K562 (cell line): ENCODE results near the gene ASPA. TPM values are rescaled to one million over a fixed set of nuclear protein-coding genes. Genes with fewer than 3 reads are reported as not detected.

Source experiments
- ATAC-seq: fragments of 200-7000 bp; cut with Tn5 transposase; 3 replicates; pipeline ENCODE4 v1.9.1; 2020; ENCODE audit warnings: moderate library complexity
- Bru-seq: library from RNA; stranded (reverse); fragments of 400-500 nt; gene quantifications from one replicate; lab custom pipeline; 2021; lab: Mats Ljungman, UMichigan
- BruChase-seq, 2 experiments: library from RNA; stranded (reverse); fragments of 400-500 nt; gene quantifications; one replicate each; lab custom pipeline; 2021; lab: Mats Ljungman, UMichigan
- BruUV-seq: library from RNA; stranded (reverse); fragments of 400-500 nt; replicated peaks from 2 replicates; lab custom pipeline; 2021; lab: Mats Ljungman, UMichigan
- CTCF ChIA-PET: fragments of 300-600 bp; formaldehyde crosslinking; extraction: SDS; loops from one replicate; lab custom pipeline; 2021; ENCODE audit warnings: low intra/inter-chr PET ratio; lab: Yijun Ruan, JAX
- POLR2A ChIA-PET: fragments of 300-600, 350-650 bp; sonication (Branson Sonifier 250); formaldehyde crosslinking; extraction: SDS; loops from one replicate; lab custom pipeline; 2021; ENCODE audit warnings: antibody characterized with exemption, inconsistent platforms; lab: Yijun Ruan, JAX
- DNase-seq, 4 experiments: peaks; one replicate each; pipeline versions ENCODE4 v3.0.0 to v3.0.0-alpha.2; 2011 to 2018; ENCODE audit warnings: low spot score in 3 of 4, mixed read lengths in 3 of 4; ENCODE audit errors: extremely low read depth in 1 of 4
- FAIRE-seq: peaks from 2 replicates; lab custom pipeline; 2011; peaks lifted over from hg19 to GRCh38; lab: Jason Lieb, UNC
- H2AFZ ChIP-seq: 2 replicates; pipeline ENCODE4 v1.6.0; 2011; ENCODE audit warnings: low read depth, low read length, control low read depth, inconsistent platforms
- H3K27ac ChIP-seq: fragments of 200-600 bp; 3 replicates; pipeline ENCODE4 v1.8.0; 2011; ENCODE audit warnings: low read depth, mild to moderate bottlenecking, control low read depth, inconsistent platforms, low read length, moderate library complexity, mixed read lengths; ENCODE audit errors: extremely low read depth
- H3K27me3 ChIP-seq, 2 experiments: fragments of 300-600 bp in 1 of 2; 2 replicates in 1 of 2; 3 replicates in 1 of 2; pipeline versions ENCODE4 v1.6.0 to v1.8.0; 2011; ENCODE audit warnings: inconsistent platforms in 2 of 2, low read length in 2 of 2, mild to moderate bottlenecking in 1 of 2, mixed read lengths in 1 of 2, moderate library complexity in 1 of 2; ENCODE audit not compliant: control insufficient read depth in 2 of 2, insufficient read depth in 2 of 2
- H3K36me3 ChIP-seq: fragments of 300-600 bp; 3 replicates; pipeline ENCODE4 v1.8.0; 2011; ENCODE audit warnings: mild to moderate bottlenecking, low read length, inconsistent platforms; ENCODE audit not compliant: control insufficient read depth, insufficient read depth
- H3K4me1 ChIP-seq, 2 experiments: fragments of 200-600 bp in 1 of 2; replicated peaks in 1 of 2; 2 replicates in 1 of 2; 3 replicates in 1 of 2; pipeline versions ENCODE4 v1.5.1 to v1.8.0; 2011; ENCODE audit warnings: inconsistent platforms in 2 of 2, low read length in 2 of 2, mild to moderate bottlenecking in 1 of 2, mixed read lengths in 1 of 2, moderate library complexity in 1 of 2; ENCODE audit not compliant: control insufficient read depth in 2 of 2, insufficient read depth in 2 of 2
- H3K4me2 ChIP-seq: 2 replicates; pipeline ENCODE4 v1.6.1; 2011; ENCODE audit warnings: low read length, control low read depth, inconsistent platforms, mixed read lengths; ENCODE audit not compliant: insufficient read depth
- H3K4me3 ChIP-seq: fragments of 200-600 bp; sonication (generic), shearing (Covaris generic); 2 replicates; pipeline ENCODE4 v1.5.1; 2016; ENCODE audit warnings: control low read depth, inconsistent platforms
- H3K79me2 ChIP-seq: fragments of 200-600 bp; 3 replicates; pipeline ENCODE4 v1.8.0; 2011; ENCODE audit warnings: low read length, inconsistent platforms; ENCODE audit not compliant: control insufficient read depth, insufficient read depth
- H3K9ac ChIP-seq, 2 experiments: 2 replicates each; pipeline versions ENCODE4 v1.6.0 to v1.6.1; 2011; ENCODE audit warnings: low read depth in 2 of 2, low read length in 2 of 2, control low read depth in 1 of 2, inconsistent platforms in 1 of 2, mild to moderate bottlenecking in 1 of 2, mixed read lengths in 1 of 2; ENCODE audit not compliant: insufficient read depth in 1 of 2
- H3K9me1 ChIP-seq: one replicate; pipeline ENCODE4 v1.6.0; 2011; ENCODE audit warnings: inconsistent platforms, mild to moderate bottlenecking, low read length, moderate library complexity; ENCODE audit not compliant: control insufficient read depth, insufficient read depth
- H3K9me3 ChIP-seq: replicated peaks from 2 replicates; pipeline ENCODE4 v1.5.1; 2011; ENCODE audit warnings: low read depth, low read length, inconsistent platforms; ENCODE audit not compliant: control insufficient read depth, insufficient read depth
- H4K20me1 ChIP-seq: replicated peaks from 2 replicates; pipeline ENCODE4 v1.6.1; 2011; ENCODE audit warnings: low read length, inconsistent platforms, mixed read lengths; ENCODE audit not compliant: control insufficient read depth, insufficient read depth
- BACH1 ChIP-seq: fragments of 200-800 bp; sonication (Bioruptor generic); IDR thresholded peaks from 2 replicates; pipeline ENCODE4 v1.6.1; 2016; ENCODE audit warnings: missing genetic modification characterization, missing compliant biosample characterization
- CCAR2 ChIP-seq: fragments of 200-400 bp; formaldehyde crosslinking; IDR thresholded peaks from 2 replicates; pipeline ENCODE4 v1.6.1; 2017; ENCODE audit warnings: mild to moderate bottlenecking, low read depth, low read length
- CHCHD3 ChIP-seq: fragments of 250-450 bp; sonication (Bioruptor Pico); IDR thresholded peaks from 2 replicates; pipeline ENCODE4 v2.1.2; 2022; ENCODE audit warnings: mild to moderate bottlenecking
- HMGN3 ChIP-seq: IDR thresholded peaks from 2 replicates; pipeline ENCODE4 v1.6.1; 2011; ENCODE audit warnings: borderline replicate concordance, low read depth, mild to moderate bottlenecking, mixed read lengths, low read length; ENCODE audit not compliant: insufficient read length; ENCODE audit errors: extremely low read depth
- HNRNPL ChIP-seq: fragments of 200-400 bp; formaldehyde crosslinking; IDR thresholded peaks from 2 replicates; pipeline ENCODE4 v1.6.1; 2017; ENCODE audit warnings: low read depth, mild to moderate bottlenecking, low read length
- MIER1 ChIP-seq: fragments of 450-650 bp; IDR thresholded peaks from 2 replicates; pipeline ENCODE4 v1.6.1; 2016; ENCODE audit warnings: antibody characterized with exemption, mild to moderate bottlenecking, low read depth
- PHB2 ChIP-seq: fragments of 450-650 bp; IDR thresholded peaks from 2 replicates; pipeline ENCODE4 v1.6.1; 2017; ENCODE audit warnings: low read depth
- SRSF1 ChIP-seq: fragments of 200-400 bp; formaldehyde crosslinking; IDR thresholded peaks from 2 replicates; pipeline ENCODE4 v1.6.1; 2017; ENCODE audit warnings: mild to moderate bottlenecking, low read depth, low read length, moderate library complexity
- STAT5B ChIP-seq: fragments of 250-450 bp; sonication (Bioruptor Pico); IDR thresholded peaks from 2 replicates; pipeline ENCODE4 v1.8.0; 2021; ENCODE audit warnings: mild to moderate bottlenecking, inconsistent platforms
- XRCC4 ChIP-seq: IDR thresholded peaks from one replicate; pipeline ENCODE4 v1.6.1; 2011; ENCODE audit not compliant: insufficient read depth, insufficient read length; ENCODE audit errors: extremely low read depth
- ZNF184 ChIP-seq: sonication (generic); formaldehyde crosslinking; IDR thresholded peaks from 2 replicates; pipeline ENCODE4 v1.5.0; 2020; ENCODE audit warnings: missing genetic modification reagents
- ZNF212 ChIP-seq: fragments of 450-650 bp; formaldehyde crosslinking; IDR thresholded peaks from 2 replicates; pipeline ENCODE4 v1.4.0; 2020; ENCODE audit warnings: mild to moderate bottlenecking
- ZNF408 ChIP-seq: fragments of 250-450 bp; sonication (Bioruptor Pico); IDR thresholded peaks from 2 replicates; pipeline ENCODE4 v1.4.0; 2020; ENCODE audit warnings: low read depth, mild to moderate bottlenecking, moderate library complexity
- WGBS: fragments of 100-300 bp; shearing (Covaris generic); methylation state at CpG from one replicate; pipeline ENCODE4 v1.1.6; 2016; ENCODE audit warnings: low coverage, mixed read lengths; ENCODE audit not compliant: insufficient coverage; ENCODE audit errors: missing lambda C conversion rate; 5-methylcytosine and 5-hydroxymethylcytosine counted together
- in situ Hi-C: fragments of 300-500 bp; cut with MboI; formaldehyde crosslinking; loops from 4 replicates; pipeline ENCODE4 v1.15.0; 2018; ENCODE audit warnings: inconsistent platforms, mixed read lengths
- intact Hi-C: fragments of 100-400 bp; cut with micrococcal nuclease; formaldehyde crosslinking; loops from 2 replicates; pipeline ENCODE4 v1.14.2; 2022
- long read RNA-seq, 3 experiments: library from polyadenylated mRNA in 2 of 3; library from RNA in 1 of 3; unstranded in 2 of 3; stranded (forward) in 1 of 3; transcript quantifications; one replicate each; pipeline ENCODE4 v2.0.0, GENCODE V29; 2019 to 2022
- polyA minus RNA-seq, 3 experiments: library from RNA; depleted of rRNA, polyadenylated mRNA; stranded (reverse); fragments of >200 nt; gene quantifications; 2 replicates each; pipeline ENCODE4 v1.2.3, GENCODE V29; 2011
- polyA plus RNA-seq, 8 experiments: library from polyadenylated mRNA; depleted of rRNA in 4 of 8; stranded (reverse) in 5 of 8; unstranded in 3 of 8; fragments of >200 nt; fragmentation: Nextera tagmentation in 2 of 8; fragmentation: Illumina TruSeq in 1 of 8; extraction: Ambion mirVana in 2 of 8; extraction: Trizol in 1 of 8; gene quantifications; 2 replicates each; pipeline versions ENCODE4 v1.2.1 to v1.2.3, GENCODE V29; 2011 to 2014; ENCODE audit warnings: inconsistent platforms in 1 of 8, missing spikeins in 1 of 8
- total RNA-seq, 7 experiments: library from RNA; depleted of rRNA in 6 of 7; stranded (reverse); fragments of >200 nt in 6 of 7; fragmentation: Illumina TruSeq in 2 of 7; extraction: Trizol in 2 of 7; gene quantifications; 2 replicates each; pipeline versions ENCODE4 v1.2.1 to v1.2.3, GENCODE V29; 2011 to 2021; ENCODE audit warnings: low replicate concordance in 1 of 7
- TF ChIP-seq, protein P1 (sequence below): sonication (generic); formaldehyde crosslinking; IDR thresholded peaks from 2 replicates; pipeline ENCODE4 v1.8.0; 2022; ENCODE audit warnings: missing genetic modification reagents, mild to moderate bottlenecking, borderline replicate concordance

The ASPA gene
- not detected in 2 replicates for total RNA-seq (2011; cell fraction: chromatin; rRNA removed; ENCODE audit: low replicate concordance)
- total RNA-seq (2011; cell fraction: nucleolus; rRNA removed), result not detected in 2 replicates
- total RNA-seq (2011; cell fraction: nucleoplasm; rRNA removed), result not detected in 2 replicates
- total RNA-seq (2014; rRNA removed), result not detected in 2 replicates
- not detected in 2 replicates for total RNA-seq (2014; rRNA removed; fragmentation: Illumina TruSeq; extraction: Trizol)
- not detected in 2 replicates for total RNA-seq (2015; rRNA removed; fragmentation: Illumina TruSeq; extraction: Trizol)
- not detected in 2 replicates for total RNA-seq (2021)
- polyA plus RNA-seq (2011; rRNA removed), result not detected in 2 replicates
- not detected in 2 replicates for polyA plus RNA-seq (2011; cell fraction: cytosol; rRNA removed)
- not detected in 2 replicates for polyA plus RNA-seq (2011; cell fraction: nucleus; rRNA removed)
- polyA plus RNA-seq (2012), result not detected in 2 replicates
- not detected in 2 replicates for polyA plus RNA-seq (2014; fragmentation: Illumina TruSeq; extraction: Trizol)
- polyA plus RNA-seq (2014; fragmentation: Nextera tagmentation; extraction: Ambion mirVana), result not detected
- polyA plus RNA-seq (2014; rRNA removed), result not detected in 2 replicates
- not detected in 2 replicates for polyA minus RNA-seq (2011; rRNA and poly(A)+ RNA removed)
- not detected in 2 replicates for polyA minus RNA-seq (2011; cell fraction: cytosol; rRNA and poly(A)+ RNA removed)
- polyA minus RNA-seq (2011; cell fraction: nucleus; rRNA and poly(A)+ RNA removed), result not detected in 2 replicates
- percentile 4 among the genes with signal in this experiment for Bru-seq, nascent RNA
- not detected for BruChase-seq, experiment 1, labeled RNA remaining after a 2-hour chase
- not detected for BruChase-seq, experiment 2, labeled RNA remaining after a 6-hour chase
- long read RNA-seq, experiment 1, result 0 reads
- long read RNA-seq, experiment 2, result 0 reads
- long read RNA-seq, experiment 3, result 0 reads

GRCh38 chr17:3475812-3476610 lies at the start of gene ASPA:
Gene ASPA (plus strand): TSS chr17:3475997. CDS start chr17:3476160, 163 bp downstream.
- Histone ChIP-seq H3K9me1 (no peaks in the 10 kb centered on the region), H4K20me1 (no peaks in the 10 kb centered on the region), H3K4me1 (no peaks in the 10 kb centered on the region; a peak in 1 of 5 replicates), H3K9ac (no peak within 1 kb of the TSS), H3K4me3 (no peak within 1 kb of the TSS), H3K36me3 (no peaks in the 10 kb centered on the region), H3K27ac (no peak within 1 kb of the TSS), H3K79me2 (no peaks in the 10 kb centered on the region), H3K9me3 (no peaks in the 10 kb centered on the region), H3K27me3 (peaks cover 12 to 17% of the 10 kb centered on the region in 2 experiments; a peak in 3 of 5 replicates), H3K4me2 (no peak within 1 kb of the TSS), H2AFZ (no peak within 1 kb of the TSS)
- POLR2A ChIA-PET, result no interaction called here
- CTCF ChIA-PET, result no interaction called here
- BruUV-seq, result no TSS peak
- ATAC-seq (no peak), FAIRE-seq (no peak), DNase-seq (no peak)
- 0% methylated on average over 6 of the region's 7 CpGs for WGBS
- TF ChIP-seq BACH1 (tag) (no peak), MIER1 (no peak), XRCC4 (no peak), ZNF184 (no peak), ZNF408 (no peak), HMGN3 (no peak), HNRNPL (no peak), PHB2 (no peak), STAT5B (CRISPR knock-in tag) (no peak), CCAR2 (no peak), ZNF212 (CRISPR knock-in tag) (no peak), CHCHD3 (CRISPR knock-in tag) (no peak), SRSF1 (no peak)
- TF ChIP-seq, protein P1, sequence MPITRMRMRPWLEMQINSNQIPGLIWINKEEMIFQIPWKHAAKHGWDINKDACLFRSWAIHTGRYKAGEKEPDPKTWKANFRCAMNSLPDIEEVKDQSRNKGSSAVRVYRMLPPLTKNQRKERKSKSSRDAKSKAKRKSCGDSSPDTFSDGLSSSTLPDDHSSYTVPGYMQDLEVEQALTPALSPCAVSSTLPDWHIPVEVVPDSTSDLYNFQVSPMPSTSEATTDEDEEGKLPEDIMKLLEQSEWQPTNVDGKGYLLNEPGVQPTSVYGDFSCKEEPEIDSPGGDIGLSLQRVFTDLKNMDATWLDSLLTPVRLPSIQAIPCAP (CRISPR knock-in tag), result no peak
- in situ Hi-C loops (no loop called here), intact Hi-C loops (no loop called here)
